GM20431 (cell line): ENCODE data around the gene ROR2.
"Not testable (repeated sequence)": the region's sequence is repeated elsewhere in the genome, so short reads cannot be mapped to it uniquely, and the experiment has no call there.

Source experiments
- in situ Hi-C: fragments of 300-500 bp; cut with MseI, MboI; formaldehyde crosslinking; loops from one replicate; pipeline ENCODE4 v1.15.0; 2020; ENCODE audit warnings: low sequenced_read_pairs; ENCODE audit not compliant: unreplicated experiment

ROR2 gene

GRCh38 chr9:91571036-91571435 lies 379.0 kb downstream of the ROR2 start:
- in situ Hi-C loops = no loop called here

DNA sequence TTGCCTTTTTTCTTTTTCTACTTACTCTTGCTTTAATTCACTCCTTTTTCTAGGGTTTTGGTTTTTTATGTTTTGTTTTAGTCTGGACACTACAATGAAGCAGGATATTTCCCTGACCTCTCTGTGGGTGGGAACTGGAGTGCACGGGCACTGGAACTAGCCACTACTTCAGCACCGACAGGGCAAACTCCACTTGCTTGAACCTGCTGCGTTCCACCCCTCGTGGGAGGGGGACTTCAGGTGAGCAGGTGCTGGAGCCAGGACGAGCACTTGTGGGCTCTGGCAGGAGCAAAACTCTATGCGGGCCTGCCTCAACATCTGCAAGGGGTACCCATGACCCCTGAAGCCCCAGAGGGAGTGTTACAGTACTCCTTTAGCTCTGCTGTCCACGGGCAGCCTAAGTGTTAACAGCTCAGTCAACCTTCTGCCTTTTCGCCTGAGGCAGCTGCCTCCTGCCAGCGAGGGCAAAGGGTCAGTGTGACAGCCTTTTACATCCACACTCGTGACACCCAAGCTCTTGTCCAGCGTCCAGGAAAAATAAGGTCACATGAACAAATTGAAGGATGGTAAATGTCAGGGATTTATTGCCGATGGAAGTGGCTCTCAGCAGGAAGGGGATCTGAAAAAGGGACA lies 382.3 kb downstream of the ROR2 start:
- in situ Hi-C loops = no loop called here

- in situ Hi-C loops = no loop called here
Observed at GRCh38 chr9:91564081-91564670, 385.9 kb downstream of the ROR2 start.

GRCh38 chr9:91562416-91562815 lies 387.6 kb downstream of the ROR2 start:
- in situ Hi-C loops = no loop called here

DNA sequence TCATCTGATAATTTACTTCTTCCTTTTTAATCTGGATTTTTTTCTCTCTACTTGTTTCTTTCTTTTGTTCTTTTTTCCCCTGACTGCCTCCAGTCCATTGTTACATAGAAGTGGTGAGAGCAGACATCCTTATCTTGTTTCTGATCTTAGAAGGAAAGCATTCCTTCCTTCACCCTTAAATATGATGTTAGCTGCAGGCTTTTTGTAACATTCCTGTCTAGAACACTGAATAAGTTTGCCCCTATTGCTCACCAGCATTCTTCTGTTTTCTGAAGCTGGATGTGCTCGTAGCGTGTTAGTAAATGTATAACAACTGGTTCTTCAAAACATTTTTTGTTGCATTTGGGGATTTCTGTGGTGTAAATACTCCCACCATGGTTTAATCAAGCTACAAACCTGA lies 389.7 kb downstream of the ROR2 start:
- in situ Hi-C loops = no loop called here

DNA sequence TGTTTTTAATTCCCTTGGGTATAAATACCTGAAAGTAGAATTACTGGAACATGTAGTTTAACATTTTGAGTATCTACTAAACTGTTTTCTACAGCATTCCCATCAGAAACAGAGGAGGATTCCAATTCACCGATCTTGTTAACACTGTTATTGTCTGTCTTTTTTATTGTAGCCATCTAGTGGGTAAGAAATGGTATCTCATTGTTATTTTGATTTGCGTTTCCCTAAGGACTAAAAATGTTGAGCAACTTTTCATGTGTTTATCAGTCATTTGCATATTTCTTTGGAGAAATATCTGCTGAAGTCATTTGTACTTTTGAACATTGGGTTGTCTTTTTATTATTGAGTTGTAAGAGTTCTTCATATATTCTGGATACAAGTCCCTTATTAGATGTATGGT lies 391.1 kb downstream of the ROR2 start:
- in situ Hi-C loops = no loop called here

DNA sequence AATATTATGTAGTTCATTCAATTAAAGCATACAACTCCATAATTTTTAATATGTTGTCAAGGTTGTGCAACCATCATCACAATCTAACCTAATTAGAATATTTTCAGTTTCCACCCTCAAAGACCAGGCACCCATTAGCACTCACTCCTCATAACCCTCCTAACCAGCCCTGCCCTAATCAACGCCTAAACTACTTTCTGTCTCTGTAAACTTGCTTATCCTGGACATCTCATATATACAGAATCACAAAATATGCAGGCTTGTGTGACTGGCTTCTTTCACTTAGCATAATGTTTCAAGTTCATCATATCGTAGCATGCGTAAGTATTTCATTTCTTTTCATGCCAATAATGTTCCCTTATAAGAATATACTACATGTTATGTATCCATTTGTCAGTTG lies 391.6 kb downstream of the ROR2 start:
- in situ Hi-C loops = no loop called here

- in situ Hi-C loops = no loop called here
Observed at GRCh38 chr9:91557327-91557726, 392.7 kb downstream of the ROR2 start.

- in situ Hi-C loops = no loop called here
Observed at GRCh38 chr9:91555132-91555531, 394.9 kb downstream of the ROR2 start.

GRCh38 chr9:91549177-91549576 lies 400.9 kb downstream of the ROR2 start:
- in situ Hi-C loops = no loop called here

DNA sequence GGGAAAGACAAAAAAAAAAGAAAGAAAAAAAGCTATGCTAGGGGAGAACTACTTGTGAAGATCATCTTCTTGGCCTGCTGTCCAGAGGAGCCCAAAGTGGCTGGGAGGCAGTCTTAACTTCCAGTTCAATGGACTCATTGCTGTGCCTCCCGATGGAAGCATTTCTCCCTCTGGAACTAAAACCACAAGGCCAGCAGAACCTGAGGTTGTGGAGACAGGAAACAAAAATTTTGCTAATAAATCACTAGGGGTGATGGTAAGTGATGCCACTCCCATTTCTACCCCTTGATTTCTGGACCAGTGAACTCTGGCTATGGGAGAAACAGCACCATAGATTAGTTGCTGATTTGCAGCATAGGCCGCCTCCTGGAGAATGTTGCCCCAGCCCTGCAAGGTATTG lies 402.9 kb downstream of the ROR2 start:
- in situ Hi-C loops = no loop called here

GRCh38 chr9:91546574-91546973 lies 403.5 kb downstream of the ROR2 start:
- in situ Hi-C loops = no loop called here

DNA sequence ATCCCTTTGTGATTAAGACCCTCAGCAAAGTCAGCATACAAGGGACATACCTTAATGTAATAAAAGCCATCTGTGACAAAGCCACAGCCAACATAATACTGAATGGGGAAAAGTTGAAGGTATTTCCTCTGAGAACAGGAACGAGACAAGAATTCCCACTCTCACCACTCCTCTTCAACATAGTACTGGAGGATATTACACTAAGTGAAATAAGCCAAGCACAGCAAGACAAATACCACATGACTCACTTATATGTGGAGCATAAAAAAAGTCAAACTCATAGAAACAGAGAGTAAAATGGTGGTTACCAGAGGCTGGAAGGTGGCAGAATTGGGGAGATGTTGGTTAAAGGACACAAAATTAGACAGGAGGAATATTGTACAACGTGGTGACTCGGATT lies 408.3 kb downstream of the ROR2 start:
- in situ Hi-C loops = no loop called here

GRCh38 chr9:91540506-91540905 lies 409.5 kb downstream of the ROR2 start:
- in situ Hi-C loops = not testable (repeated sequence)

- in situ Hi-C loops = no loop called here
Observed at GRCh38 chr9:91536211-91536691, 413.8 kb downstream of the ROR2 start.

GRCh38 chr9:91534374-91534773 lies 415.7 kb downstream of the ROR2 start:
- in situ Hi-C loops = no loop called here

GRCh38 chr9:91533382-91533781 lies 416.6 kb downstream of the ROR2 start:
- in situ Hi-C loops = no loop called here

- in situ Hi-C loops = no loop called here
Observed at GRCh38 chr9:91532325-91532724, 417.7 kb downstream of the ROR2 start.

GRCh38 chr9:91530829-91531228 lies 419.2 kb downstream of the ROR2 start:
- in situ Hi-C loops = no loop called here

- in situ Hi-C loops = no loop called here
Observed at GRCh38 chr9:91522481-91522880, 427.5 kb downstream of the ROR2 start.

GRCh38 chr9:91519520-91520277 lies 430.3 kb downstream of the ROR2 start:
- in situ Hi-C loops = no loop called here
